Stimulated activated CD4-positive, alpha-beta T cell treated with anti-CD3 and anti-CD28 coated beads, Interleukin-12 subunit alpha, Interleukin-12 subunit beta, amount 100 ng/mL, for 4 hours (primary cell): Measurements from ENCODE around the gene RFC5.
"Not testable (repeated sequence)": the region's sequence is repeated elsewhere in the genome, so short reads cannot be mapped to it uniquely, and the experiment has no call there.

Experiments
- DNase-seq: peaks from one replicate; pipeline ENCODE4 v3.0.0-alpha.2; 2020

Gene RFC5

GRCh38 chr12:118016424-118017264, at the start of gene RFC5:
RFC5 (plus strand) TSS chr12:118016703; CDS start chr12:118016828, 125 bp downstream.
- DNase-seq = peak; percentile 98

GRCh38 chr12:117967043-117967442, 49.5 kb upstream of the RFC5 start:
- DNase-seq = no peak

GRCh38 chr12:117967512-117967911, 49.0 kb upstream of the RFC5 start:
- no peak for DNase-seq

GRCh38 chr12:117968151-117968789, 48.2 kb upstream of the RFC5 start:
- DNase-seq = no peak

GRCh38 chr12:117968826-117969659, 47.5 kb upstream of the RFC5 start, which contains the start of gene KSR2:
KSR2 (minus strand) TSS chr12:117968990; CDS start chr12:117968255, 735 bp downstream.
- DNase-seq = peak; percentile 51

DNA sequence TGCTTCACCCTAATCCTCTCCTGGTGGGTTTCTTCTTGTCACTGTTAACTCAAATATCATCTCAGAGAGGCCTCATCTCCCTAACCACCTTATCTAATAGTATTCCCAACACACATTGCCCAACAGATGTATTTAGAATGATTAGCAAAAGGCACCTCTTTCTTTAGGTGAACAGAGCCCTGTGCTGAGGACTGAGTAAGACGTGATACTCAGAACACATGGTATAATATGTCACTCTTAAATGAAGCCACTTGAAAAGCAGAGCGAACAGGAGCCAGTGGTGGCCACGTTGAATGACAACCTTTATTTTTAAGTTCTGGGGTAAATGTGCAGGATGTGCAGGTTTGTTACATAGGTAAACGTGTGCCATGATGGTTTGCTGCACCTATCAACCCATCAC, 46.2 kb upstream of the RFC5 start:
- no peak for DNase-seq

DNA sequence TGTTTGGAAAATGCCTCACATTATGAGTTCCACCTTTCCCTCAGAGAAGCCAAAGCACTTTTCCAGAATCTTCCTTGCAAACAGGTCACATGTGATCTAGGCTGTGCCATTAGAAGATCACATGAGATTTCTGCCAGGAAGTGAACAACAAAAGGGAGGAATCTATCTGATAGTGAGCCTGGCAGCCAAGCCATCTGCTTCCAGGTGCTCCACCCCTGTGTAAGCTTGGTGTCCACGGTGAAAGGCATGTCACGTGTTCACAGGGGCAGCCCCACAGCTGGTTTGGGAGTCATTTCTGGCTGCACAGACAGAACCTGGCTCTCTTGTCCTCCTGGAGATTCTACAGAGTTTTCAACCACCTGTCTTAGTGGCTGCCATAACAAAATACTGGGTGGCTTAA, 44.2 kb upstream of the RFC5 start:
- DNase-seq = no peak

DNA sequence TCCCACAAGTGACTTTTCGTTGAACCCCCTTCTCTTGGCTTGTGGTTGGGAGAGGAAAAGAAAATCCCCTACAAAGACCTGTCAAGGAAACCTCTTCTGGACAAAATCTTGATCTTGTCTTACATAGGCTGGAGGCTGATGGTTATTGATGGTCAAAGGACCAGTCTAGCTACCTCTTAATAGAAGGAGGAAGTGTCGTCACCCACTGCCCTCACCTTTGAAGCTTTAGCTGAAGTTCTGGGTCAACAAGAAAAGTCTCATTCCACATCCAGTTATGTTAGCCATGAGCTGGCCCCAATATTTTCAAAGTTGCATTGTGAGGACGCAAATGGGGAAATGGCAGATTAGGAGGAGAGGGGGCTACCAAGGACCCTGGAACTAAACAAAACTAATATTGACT, 41.5 kb upstream of the RFC5 start:
- no peak for DNase-seq

GRCh38 chr12:117977373-117977772, 39.1 kb upstream of the RFC5 start:
- no peak for DNase-seq

DNA sequence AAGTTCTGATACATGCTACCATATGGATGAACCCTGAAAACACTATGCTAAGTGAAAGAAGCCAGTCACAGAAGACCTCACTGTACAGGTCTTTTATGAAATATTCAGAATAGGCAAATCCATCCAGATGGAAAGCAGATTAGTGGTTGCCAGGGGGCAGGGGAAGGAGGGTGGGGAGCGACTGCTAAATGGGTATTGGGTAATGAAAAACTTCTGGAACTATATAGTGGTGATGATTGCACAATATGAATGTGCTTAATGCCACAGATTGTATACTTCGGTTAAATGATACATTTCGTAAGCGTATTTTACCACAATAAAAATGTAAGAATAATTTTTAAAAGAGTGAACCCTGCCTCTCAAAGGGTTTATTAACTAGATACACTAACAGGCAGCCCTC, 35.9 kb upstream of the RFC5 start:
- no peak for DNase-seq

DNA sequence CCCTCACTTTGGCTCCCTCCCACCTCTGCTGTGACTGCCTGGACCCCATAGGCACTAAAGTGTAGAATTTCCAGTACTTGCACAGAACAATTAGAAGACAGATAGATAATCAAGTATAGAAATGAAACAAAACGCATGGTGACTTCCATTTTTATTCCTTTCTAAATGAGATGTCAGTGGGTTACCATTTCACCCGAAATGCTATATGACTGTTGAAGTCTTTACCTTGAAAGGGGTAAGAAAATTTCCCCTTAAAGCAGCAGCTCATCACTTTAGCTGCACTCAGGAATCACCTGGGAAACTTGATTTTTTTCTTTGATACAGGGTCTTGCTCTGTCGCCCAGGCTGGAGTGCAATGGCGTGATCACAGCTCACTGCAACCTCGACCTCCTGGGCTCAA, 35.2 kb upstream of the RFC5 start:
- DNase-seq = no peak

GRCh38 chr12:117985182-117985581, 31.3 kb upstream of the RFC5 start:
- DNase-seq = no peak

DNA sequence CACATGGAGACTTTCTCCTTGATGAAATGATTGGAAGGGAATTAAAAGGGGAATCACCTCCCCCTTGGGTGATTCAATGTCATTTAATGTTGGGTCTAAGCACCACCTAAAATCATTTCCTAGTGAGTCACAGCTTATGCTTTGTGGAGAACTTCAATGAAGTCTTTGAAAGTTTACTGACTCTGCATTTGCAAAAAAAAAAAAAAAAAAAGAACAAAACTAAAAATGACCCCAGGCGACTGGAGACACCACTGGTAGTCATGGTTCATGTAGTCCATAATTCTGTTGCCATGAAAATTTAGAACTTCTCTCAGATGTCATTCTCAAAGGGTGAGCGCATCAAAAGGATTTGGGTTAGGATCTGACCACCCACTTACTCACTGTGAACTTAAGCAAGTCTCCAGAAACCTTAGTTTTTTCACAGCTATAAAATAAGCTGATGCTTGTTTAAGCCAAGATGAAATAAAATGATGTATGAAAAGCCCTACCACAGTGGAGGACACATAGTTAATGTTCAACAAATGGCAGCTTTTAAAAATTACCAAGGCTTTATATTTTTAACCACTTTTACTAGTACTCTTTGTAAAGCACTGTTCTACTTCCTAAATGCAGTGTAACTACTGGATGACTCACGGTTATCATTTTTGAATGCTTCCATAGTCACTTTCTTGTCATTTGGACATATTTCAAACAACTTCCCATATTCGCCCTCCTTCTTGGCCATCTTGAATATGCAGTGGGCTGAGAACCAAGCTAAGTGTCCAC, 29.6 kb upstream of the RFC5 start:
- DNase-seq = no peak

GRCh38 chr12:117994551-117995438, 21.7 kb upstream of the RFC5 start:
- DNase-seq = no peak

DNA sequence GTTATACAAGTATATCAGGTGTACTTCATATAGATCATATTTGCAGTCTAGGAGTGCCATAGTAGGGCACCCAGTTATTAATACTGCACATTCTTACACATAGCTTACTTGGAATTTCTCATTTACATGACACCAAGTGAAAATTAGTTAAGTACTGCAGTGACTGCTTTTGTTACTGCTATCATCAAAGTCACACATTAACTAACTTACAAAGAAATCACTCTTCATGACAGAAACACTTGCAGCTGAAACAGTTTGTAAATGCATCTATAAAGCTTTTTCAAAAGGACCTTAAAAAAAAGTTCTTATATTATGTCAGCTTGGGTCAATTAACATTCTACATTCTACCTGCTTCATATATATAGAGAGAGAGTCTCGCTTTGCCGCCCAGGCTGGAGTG, 17.8 kb upstream of the RFC5 start:
- DNase-seq = no peak

DNA sequence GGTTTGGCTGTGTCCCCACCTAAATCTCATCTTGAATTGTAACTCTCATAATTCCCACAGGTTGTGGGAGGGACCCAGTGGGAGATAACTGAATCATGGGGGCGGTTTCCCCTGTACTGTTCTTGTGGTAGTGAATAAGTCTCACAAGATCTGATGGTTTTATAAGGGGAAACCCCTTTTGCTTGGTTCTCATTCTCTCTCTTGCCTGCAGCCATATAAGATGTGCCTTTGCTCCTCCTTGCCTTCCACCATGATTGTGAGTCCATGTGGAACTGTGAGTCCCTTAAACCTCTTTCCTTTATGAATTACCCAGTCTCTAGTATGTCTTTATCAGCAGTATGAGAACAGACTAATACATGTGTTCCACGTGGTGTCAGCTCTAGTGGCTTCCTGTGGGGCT, 16.7 kb upstream of the RFC5 start:
- DNase-seq = not testable (repeated sequence)

- no peak for DNase-seq
These were observed 5.6 kb upstream of the RFC5 start for GRCh38 chr12:118010903-118011302.

GRCh38 chr12:118011377-118011776, 5.1 kb upstream of the RFC5 start:
- no peak for DNase-seq

DNA sequence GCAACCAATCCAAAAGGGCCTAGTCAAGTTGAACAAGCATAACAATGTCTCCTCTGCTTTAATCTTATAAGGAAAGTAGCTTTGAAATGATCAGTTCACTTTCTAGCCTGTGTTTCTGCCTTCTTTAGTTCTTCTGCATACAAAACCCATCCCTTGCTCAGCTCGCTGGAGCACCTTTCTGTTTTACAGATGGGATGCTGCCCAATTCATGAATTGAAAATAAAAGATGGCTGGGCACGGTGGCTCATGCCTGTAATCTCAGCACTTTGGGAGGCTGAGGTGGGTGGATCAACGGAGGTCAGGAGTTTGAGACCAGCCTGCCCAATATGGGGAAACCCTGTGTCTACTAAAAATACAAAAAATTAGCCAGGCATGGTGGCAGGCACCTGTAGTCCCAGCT, 4.5 kb upstream of the RFC5 start:
- DNase-seq = no peak

DNA sequence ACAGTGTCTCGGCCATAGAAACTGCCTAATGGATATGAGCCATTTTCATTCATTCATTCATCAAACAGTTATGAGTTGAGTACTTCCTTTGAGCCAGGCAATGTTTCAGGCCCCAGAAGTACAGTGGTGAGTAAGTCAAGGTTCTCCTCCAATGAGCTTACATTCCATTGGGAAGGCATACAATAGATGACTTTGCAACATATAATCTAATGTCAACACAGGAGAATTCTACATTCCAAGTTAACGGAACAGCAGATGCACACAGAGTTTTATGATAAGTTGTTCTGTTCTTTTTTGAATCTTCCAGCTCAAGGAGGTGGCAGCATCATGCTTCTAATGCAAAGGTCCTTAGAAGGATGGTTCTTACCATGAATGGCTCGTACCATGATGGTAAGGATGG, 3.2 kb upstream of the RFC5 start:
- DNase-seq = no peak

DNA sequence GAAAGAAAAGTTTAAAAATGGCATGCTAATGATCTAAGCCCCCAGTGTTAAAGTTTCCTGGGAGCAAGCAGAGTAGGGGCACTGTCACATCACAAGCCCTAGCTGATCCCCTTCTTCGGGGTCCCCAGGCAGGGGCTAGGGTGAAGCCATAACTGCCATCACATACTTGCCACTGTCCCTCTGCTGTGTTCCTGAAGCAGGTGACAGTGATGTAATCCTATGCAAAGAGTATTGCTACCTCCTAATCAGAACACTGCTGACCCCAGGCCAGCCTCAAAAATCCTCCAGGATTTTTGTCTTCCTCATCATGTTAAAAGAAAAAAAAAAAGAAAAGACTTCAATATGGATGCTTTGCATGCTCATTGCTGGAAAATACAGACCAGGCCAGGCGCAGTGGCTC, 1.2 kb upstream of the RFC5 start:
- no peak for DNase-seq

DNA sequence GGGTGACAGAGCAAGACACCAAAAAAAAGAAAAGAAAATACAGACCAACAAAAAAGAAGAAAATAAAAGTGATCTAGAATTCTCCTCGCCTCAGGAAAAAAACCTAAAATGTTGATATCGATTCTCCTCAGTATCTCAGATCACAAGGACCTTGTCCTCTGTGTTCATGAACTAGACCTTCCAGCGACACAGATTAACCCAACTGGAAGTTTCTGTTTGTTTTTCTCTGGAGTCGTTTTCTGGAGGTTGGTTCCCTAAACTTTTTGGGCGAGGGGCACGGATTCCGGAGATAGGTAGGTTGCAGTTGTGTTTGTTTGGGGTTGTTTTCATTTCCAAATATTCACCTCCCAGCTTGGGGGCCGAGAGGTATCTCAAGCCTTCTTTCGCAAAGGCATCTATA, 559 bp upstream of the RFC5 start:
- DNase-seq = no peak
